ENCODE measurements around the gene TSNAXIP1. TPM values are rescaled to one million over a fixed set of nuclear protein-coding genes. Genes with fewer than 3 reads are reported as not detected.

TSNAXIP1 gene
- total RNA-seq, 1 experiment from 2014 or later = 1.2 TPM

DNA sequence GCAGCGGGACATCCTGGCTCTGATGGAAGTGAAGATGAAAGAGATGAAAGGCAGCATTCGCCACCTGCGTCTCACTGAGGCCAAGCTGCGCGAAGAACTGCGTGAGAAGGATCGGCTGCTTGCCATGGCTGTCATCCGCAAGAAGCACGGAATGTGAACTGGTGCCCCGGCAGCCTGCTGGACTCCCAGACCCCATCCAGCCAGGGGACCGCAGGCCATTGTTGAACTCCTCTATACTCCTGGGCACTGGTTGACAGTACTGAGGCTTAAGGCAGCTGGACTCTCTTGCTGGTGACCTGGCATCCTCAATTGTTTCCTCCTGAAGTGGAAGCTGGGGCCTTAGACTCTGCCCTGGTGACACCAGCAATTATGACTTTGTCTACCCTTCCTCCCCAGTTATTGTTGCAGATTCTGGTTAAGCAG, 36.7 kb downstream of the TSNAXIP1 start (continued):
- no peak for TF ChIP-seq REST (IDR thresholded peaks at IDR 0.05; ENCODE audit: low read depth)

GRCh38 chr16:67844497-67844896, 37.8 kb downstream of the TSNAXIP1 start:
- CTCF ChIA-PET = interaction anchor here (1.1 to 2.4 kb wide), 2 partner anchors 28 to 38 kb away, joined by 5 to 18 read pairs; partner anchors contain the start of genes RANBP10 and TSNAXIP1
- RAD21 ChIA-PET (ENCODE audit: low non-redundant PET in 1 of 2, low total read pairs in 2 of 2, uncharacterized antibody in 2 of 2, unreplicated experiment in 2 of 2) = no interaction called here
- Histone ChIP-seq H3K9me2 (ENCODE audit: insufficient read depth) (no peaks in the 10 kb centered on the region), H3K27me3 (ENCODE audit: insufficient read depth, low read length) (no peaks in the 10 kb centered on the region), H3K79me2 (ENCODE audit: insufficient read depth, low read length) (peaks cover 44% of the 10 kb centered on the region), H3K9ac (ENCODE audit: low read length) (no peak overlapping the region), H4K20me1 (ENCODE audit: insufficient read depth) (peaks cover 4% of the 10 kb centered on the region; the same call in 1 of the 2 replicates), H3K4me3 (replicated peaks in 1 of 2; ENCODE audit: low read depth in 1 of 2, low read length in 2 of 2) (no peak overlapping the region), H3K4me2 (ENCODE audit: low read length) (no peak overlapping the region), H2AFZ (ENCODE audit: low read depth, low read length, poor library complexity, severe bottlenecking) (no peak overlapping the region), H3K36me3 (ENCODE audit: control insufficient read depth in 1 of 2, insufficient read depth in 2 of 2, low read length in 2 of 2) (peaks cover 4 to 6% of the 10 kb centered on the region in 2 experiments; a peak in 2 of 4 replicates), H3K27ac (ENCODE audit: low read depth, low read length) (no peak overlapping the region), H3K9me3 (ENCODE audit: control insufficient read depth in 1 of 2, insufficient read depth in 1 of 2, low read depth in 1 of 2, low read length in 2 of 2) (no peaks in the 10 kb centered on the region), H3K4me1 (ENCODE audit: control insufficient read depth in 1 of 2, insufficient read depth in 2 of 2, low read length in 2 of 2) (peaks cover 20 to 53% of the 10 kb centered on the region in 2 experiments)
- ATAC-seq = no peak
- POLR2A ChIA-PET = interaction anchor here (0.6 to 1.7 kb wide), 2 partner anchors 11 to 184 kb away, joined by 3 to 7 read pairs; partner anchors contain the start of gene ACD
- no peak for TF ChIP-seq ZFX (IDR thresholded peaks at IDR 0.05)
- TF ChIP-seq ELF1 (IDR thresholded peaks at IDR 0.05; ENCODE audit: borderline replicate concordance, low read depth) = no peak
- no peak for TF ChIP-seq EGR1 (IDR thresholded peaks at IDR 0.05; ENCODE audit: low read depth)
- TF ChIP-seq REST (IDR thresholded peaks at IDR 0.05; ENCODE audit: low read depth) = no peak
- TF ChIP-seq ZNF274 (IDR thresholded peaks at IDR 0.05; ENCODE audit: low read depth, low read length) = no peak
- TF ChIP-seq, protein P1, sequence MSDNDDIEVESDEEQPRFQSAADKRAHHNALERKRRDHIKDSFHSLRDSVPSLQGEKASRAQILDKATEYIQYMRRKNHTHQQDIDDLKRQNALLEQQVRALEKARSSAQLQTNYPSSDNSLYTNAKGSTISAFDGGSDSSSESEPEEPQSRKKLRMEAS (IDR thresholded peaks at IDR 0.05) = no peak
- TF ChIP-seq, protein P2, sequence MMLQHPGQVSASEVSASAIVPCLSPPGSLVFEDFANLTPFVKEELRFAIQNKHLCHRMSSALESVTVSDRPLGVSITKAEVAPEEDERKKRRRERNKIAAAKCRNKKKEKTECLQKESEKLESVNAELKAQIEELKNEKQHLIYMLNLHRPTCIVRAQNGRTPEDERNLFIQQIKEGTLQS (IDR thresholded peaks at IDR 0.05) = no peak
- BruUV-seq (replicated peaks) = no TSS peak
- no peak for DNase-seq (ENCODE audit: low read depth, low spot score)
- intact Hi-C loops (cut with micrococcal nuclease) = no loop called here
